IMR-90 (cell line): ENCODE data around the gene CPLX4. TPM values are rescaled to one million over a fixed set of nuclear protein-coding genes. Genes with fewer than 3 reads are reported as not detected.

Source experiments
- ATAC-seq: fragments of 200-7000 bp; cut with Tn5 transposase; 2 replicates; pipeline ENCODE4 v1.9.1; 2020; ENCODE audit warnings: low read depth, mild to moderate bottlenecking, moderate library complexity
- BruUV-seq: library from RNA; stranded (reverse); fragments of 400-500 nt; replicated peaks from 2 replicates; lab custom pipeline; 2021; lab: Mats Ljungman, UMichigan
- CTCF ChIA-PET: fragments of 300-600 bp; formaldehyde crosslinking; extraction: SDS; loops from one replicate; lab custom pipeline; 2021; ENCODE audit warnings: antibody characterized with exemption; lab: Yijun Ruan, JAX
- POLR2A ChIA-PET: fragments of 300-600 bp; sonication (Branson Sonifier 250); formaldehyde crosslinking; loops from one replicate; lab custom pipeline; 2022; ENCODE audit warnings: antibody characterized with exemption; ENCODE audit not compliant: unreplicated experiment; lab: Charles Lee
- DNase-seq: peaks from one replicate; pipeline ENCODE4 v3.0.0; 2013
- H2AFZ ChIP-seq: replicated peaks from 2 replicates; pipeline ENCODE3; 2013; ENCODE audit warnings: low read length, mild to moderate bottlenecking; ENCODE audit not compliant: poor library complexity
- H2AK5ac ChIP-seq: 2 replicates; pipeline ENCODE4 v1.6.1; 2013; ENCODE audit warnings: low read depth, low read length, inconsistent platforms
- H2AK9ac ChIP-seq: replicated peaks from 2 replicates; pipeline ENCODE3; 2013; ENCODE audit warnings: mild to moderate bottlenecking, low read depth, low read length, moderate library complexity; ENCODE audit not compliant: poor library complexity
- H2BK120ac ChIP-seq: 2 replicates; pipeline ENCODE4 v1.6.1; 2013; ENCODE audit warnings: low read depth, low read length, inconsistent platforms
- H2BK15ac ChIP-seq: 3 replicates; pipeline ENCODE4 v1.6.1; 2013; ENCODE audit warnings: low read depth, low read length, inconsistent platforms
- H2BK20ac ChIP-seq: 2 replicates; pipeline ENCODE4 v1.6.1; 2013; ENCODE audit warnings: low read depth, mild to moderate bottlenecking, inconsistent platforms, low read length, moderate library complexity
- H2BK5ac ChIP-seq: 2 replicates; pipeline ENCODE4 v1.6.1; 2013; ENCODE audit warnings: mild to moderate bottlenecking, low read depth, low read length, inconsistent platforms; ENCODE audit not compliant: poor library complexity, severe bottlenecking
- H3K14ac ChIP-seq: replicated peaks from 2 replicates; pipeline ENCODE4 v1.6.1; 2013; ENCODE audit warnings: low read depth, low read length, inconsistent platforms
- H3K18ac ChIP-seq: 2 replicates; pipeline ENCODE4 v1.6.1; 2013; ENCODE audit warnings: low read depth, low read length, control low read depth
- H3K23ac ChIP-seq: 2 replicates; pipeline ENCODE4 v1.6.1; 2013; ENCODE audit warnings: low read depth, low read length, inconsistent platforms
- H3K27ac ChIP-seq: 2 replicates; pipeline ENCODE4 v1.5.1; 2013; ENCODE audit warnings: mild to moderate bottlenecking, control low read depth, low read length; ENCODE audit not compliant: insufficient read depth
- H3K27me3 ChIP-seq: 2 replicates; pipeline ENCODE4 v1.6.1; 2013; ENCODE audit warnings: low read length; ENCODE audit not compliant: control insufficient read depth, insufficient read depth
- H3K36me3 ChIP-seq: 2 replicates; pipeline ENCODE4 v1.6.1; 2013; ENCODE audit warnings: low read length, mixed read lengths; ENCODE audit not compliant: control insufficient read depth, insufficient read depth
- H3K4ac ChIP-seq: 2 replicates; pipeline ENCODE4 v1.6.1; 2013; ENCODE audit warnings: low read depth, low read length, inconsistent platforms
- H3K4me1 ChIP-seq: 2 replicates; pipeline ENCODE4 v1.6.1; 2013; ENCODE audit warnings: low read length, mixed read lengths; ENCODE audit not compliant: control insufficient read depth, insufficient read depth
- H3K4me2 ChIP-seq: 2 replicates; pipeline ENCODE4 v1.6.1; 2013; ENCODE audit warnings: low read depth, mild to moderate bottlenecking, control low read depth, low read length, moderate library complexity
- H3K4me3 ChIP-seq: 2 replicates; pipeline ENCODE4 v1.5.1; 2013; ENCODE audit warnings: low read depth, mild to moderate bottlenecking, control low read depth, low read length, moderate library complexity; ENCODE audit not compliant: insufficient read depth
- H3K56ac ChIP-seq: 2 replicates; pipeline ENCODE4 v1.6.1; 2013; ENCODE audit warnings: low read length, inconsistent platforms; ENCODE audit not compliant: insufficient read depth; ENCODE audit errors: extremely low read depth
- H3K79me1 ChIP-seq, 2 experiments: 2 replicates each; pipeline ENCODE4 v1.6.1; 2013; ENCODE audit warnings: low read length in 2 of 2, inconsistent platforms in 1 of 2, low read depth in 1 of 2
- H3K9ac ChIP-seq: 2 replicates; pipeline ENCODE4 v1.6.1; 2013; ENCODE audit warnings: low read depth, low read length, control low read depth
- H3K9me1 ChIP-seq: 2 replicates; pipeline ENCODE4 v1.6.1; 2013; ENCODE audit warnings: low read length, inconsistent platforms; ENCODE audit not compliant: insufficient read depth
- H3K9me3 ChIP-seq: 2 replicates; pipeline ENCODE4 v1.6.1; 2013; ENCODE audit warnings: low read length; ENCODE audit not compliant: control insufficient read depth, insufficient read depth
- H4K20me1 ChIP-seq: 2 replicates; pipeline ENCODE4 v1.6.1; 2013; ENCODE audit warnings: low read length, inconsistent platforms; ENCODE audit not compliant: insufficient read depth
- H4K5ac ChIP-seq: 2 replicates; pipeline ENCODE4 v1.6.1; 2013; ENCODE audit warnings: mild to moderate bottlenecking, low read depth, low read length, control low read depth
- H4K8ac ChIP-seq, 2 experiments: 2 replicates each; pipeline ENCODE4 v1.6.1; 2013; ENCODE audit warnings: low read depth in 2 of 2, low read length in 2 of 2, control low read depth in 1 of 2, inconsistent platforms in 1 of 2
- H4K91ac ChIP-seq: 2 replicates; pipeline ENCODE4 v1.6.1; 2013; ENCODE audit warnings: low read depth, low read length, inconsistent platforms; ENCODE audit not compliant: insufficient read depth
- BHLHE40 ChIP-seq: fragments of 150-350 bp; IDR thresholded peaks from 2 replicates; pipeline ENCODE4 v1.6.1; 2016; ENCODE audit warnings: mild to moderate bottlenecking, low read depth, low read length
- CEBPB ChIP-seq: IDR thresholded peaks from 2 replicates; pipeline ENCODE4 v1.6.1; 2012; ENCODE audit warnings: low read depth, low read length, improper control_type of control experiment
- CHD1 ChIP-seq: IDR thresholded peaks from 2 replicates; pipeline ENCODE4 v1.6.1; 2012; ENCODE audit warnings: low read depth, low read length, improper control_type of control experiment
- ELK1 ChIP-seq: fragments of 150-350 bp; IDR thresholded peaks from 2 replicates; pipeline ENCODE4 v1.6.1; 2016; ENCODE audit warnings: low read depth, mild to moderate bottlenecking, low read length, moderate library complexity, borderline replicate concordance
- FOS ChIP-seq: fragments of 150-350 bp; IDR thresholded peaks from 2 replicates; pipeline ENCODE4 v1.6.1; 2016; ENCODE audit warnings: low read depth, low read length
- MAFK ChIP-seq: IDR thresholded peaks from 2 replicates; pipeline ENCODE4 v1.6.1; 2012; ENCODE audit warnings: low read depth, low read length, improper control_type of control experiment
- MAZ ChIP-seq: IDR thresholded peaks from 2 replicates; pipeline ENCODE4 v1.6.1; 2012; ENCODE audit warnings: low read depth, mild to moderate bottlenecking, low read length, improper control_type of control experiment, moderate library complexity, borderline replicate concordance
- NFE2L2 ChIP-seq: fragments of 150-350 bp; IDR thresholded peaks from 2 replicates; pipeline ENCODE4 v1.6.1; 2016; ENCODE audit warnings: low read depth, mild to moderate bottlenecking, low read length
- POLR2A ChIP-seq: IDR thresholded peaks from 2 replicates; pipeline ENCODE4 v1.6.1; 2012; ENCODE audit warnings: mild to moderate bottlenecking, low read depth, low read length
- RAD21 ChIP-seq: IDR thresholded peaks from 2 replicates; pipeline ENCODE4 v1.6.1; 2012; ENCODE audit warnings: low read length, improper control_type of control experiment
- RCOR1 ChIP-seq: IDR thresholded peaks from 2 replicates; pipeline ENCODE4 v1.6.1; 2012; ENCODE audit warnings: mild to moderate bottlenecking, low read length, improper control_type of control experiment; ENCODE audit not compliant: insufficient replicate concordance
- RFX5 ChIP-seq: IDR thresholded peaks from 2 replicates; pipeline ENCODE4 v1.8.0; 2012; ENCODE audit warnings: low read depth, mild to moderate bottlenecking, low read length, moderate library complexity
- SMC3 ChIP-seq: fragments of 150-350 bp; IDR thresholded peaks from 2 replicates; pipeline ENCODE4 v1.6.1; 2016; ENCODE audit warnings: low read depth, mild to moderate bottlenecking, antibody characterized with exemption, low read length, moderate library complexity
- USF2 ChIP-seq: fragments of 150-350 bp; IDR thresholded peaks from 2 replicates; pipeline ENCODE4 v1.6.1; 2017; ENCODE audit warnings: mild to moderate bottlenecking, antibody characterized with exemption, low read length, low read depth
- WGBS, 2 experiments: methylation state at CpG; one replicate each; pipeline versions ENCODE4 v1.1.5 to v1.1.7; 2013; ENCODE audit warnings: missing lambda C conversion rate in 2 of 2; ENCODE audit not compliant: insufficient read length in 1 of 2; ENCODE audit errors: extremely low coverage in 2 of 2; 5-methylcytosine and 5-hydroxymethylcytosine counted together
- dilution Hi-C: fragments of 300-500 bp; cut with HindIII; formaldehyde crosslinking; loops from one replicate; pipeline ENCODE4 v1.14.3; 2018; ENCODE audit warnings: low sequenced_read_pairs; ENCODE audit not compliant: unreplicated experiment
- in situ Hi-C: fragments of 300-500 bp; cut with MboI; formaldehyde crosslinking; loops from 3 replicates; pipeline ENCODE4 v1.14.3; 2019; ENCODE audit warnings: low sequenced_read_pairs, inconsistent platforms, mixed read lengths
- intact Hi-C: fragments of 100-400 bp; cut with micrococcal nuclease; formaldehyde crosslinking; loops from 2 replicates; pipeline ENCODE4 v1.10.0; 2022
- polyA plus RNA-seq, 3 experiments: library from polyadenylated mRNA; depleted of rRNA; stranded (reverse); fragments of >200 nt; gene quantifications; 2 replicates each; pipeline ENCODE4 v1.2.3, GENCODE V29; 2012; ENCODE audit warnings: low replicate concordance in 1 of 3
- total RNA-seq: library from RNA; depleted of rRNA; stranded (reverse); fragments of >200 nt; gene quantifications from 2 replicates; pipeline ENCODE4 v1.2.3, GENCODE V29; 2012
- TF ChIP-seq, protein P1 (sequence below): conservative IDR thresholded peaks from 2 replicates; pipeline ENCODE4 v1.5.1; 2012; ENCODE audit warnings: mild to moderate bottlenecking, low read depth, low read length, improper control_type of control experiment

Gene CPLX4
- total and polyA plus RNA-seq, 2 of the 4 experiments (the other 2 are of a cell fraction), result not detected

- Histone ChIP-seq H4K91ac (no peak overlapping the region), H2AK5ac (no peak overlapping the region), H3K9me3 (no peaks in the 10 kb centered on the region), H2BK20ac (no peak overlapping the region), H2AFZ (no peak overlapping the region), H3K9ac (no peak overlapping the region), H2BK120ac (no peak overlapping the region), H3K23ac (no peak overlapping the region), H3K4me2 (no peak overlapping the region), H3K14ac (no peak overlapping the region), H4K8ac (no peak overlapping the region), H2BK15ac (no peak overlapping the region), H2AK9ac (no peak overlapping the region), H3K36me3 (no peaks in the 10 kb centered on the region), H3K18ac (no peak overlapping the region), H3K4me3 (no peak overlapping the region), H3K79me1 (no peaks in the 10 kb centered on the region), H4K20me1 (no peaks in the 10 kb centered on the region), H3K4me1 (peaks cover 2% of the 10 kb centered on the region; the same call in 1 of the 2 replicates), H3K4ac (no peak overlapping the region), H2BK5ac (no peak overlapping the region), H3K56ac (no peak overlapping the region), H3K27ac (no peak overlapping the region), H3K9me1 (no peaks in the 10 kb centered on the region), H3K27me3 (peaks cover 58% of the 10 kb centered on the region), H4K5ac (no peak overlapping the region)
- ChIA-PET POLR2A (no interaction called here), CTCF (interaction anchor here (2.0 kb wide), 1 partner anchor 91 kb away, joined by 6 read pairs; no protein-coding TSS in a partner anchor)
- 47% methylated on average over 3 of the region's 7 CpGs; no CpG with 5 or more reads in 1 of the 2 experiments for WGBS, 2 experiments
- intact Hi-C loops (no loop called here), dilution Hi-C loops (no loop called here), in situ Hi-C loops (no loop called here)
- BruUV-seq, result no TSS peak
- DNase-seq (peak; percentile 27), ATAC-seq (no peak)
- TF ChIP-seq CHD1 (no peak), NFE2L2 (no peak), MAFK (no peak), FOS (no peak), RCOR1 (no peak), CEBPB (no peak), MAZ (no peak), RFX5 (no peak), ELK1 (no peak), SMC3 (no peak), USF2 (no peak), POLR2A (no peak), RAD21 (no peak), BHLHE40 (no peak)
- TF ChIP-seq, protein P1, sequence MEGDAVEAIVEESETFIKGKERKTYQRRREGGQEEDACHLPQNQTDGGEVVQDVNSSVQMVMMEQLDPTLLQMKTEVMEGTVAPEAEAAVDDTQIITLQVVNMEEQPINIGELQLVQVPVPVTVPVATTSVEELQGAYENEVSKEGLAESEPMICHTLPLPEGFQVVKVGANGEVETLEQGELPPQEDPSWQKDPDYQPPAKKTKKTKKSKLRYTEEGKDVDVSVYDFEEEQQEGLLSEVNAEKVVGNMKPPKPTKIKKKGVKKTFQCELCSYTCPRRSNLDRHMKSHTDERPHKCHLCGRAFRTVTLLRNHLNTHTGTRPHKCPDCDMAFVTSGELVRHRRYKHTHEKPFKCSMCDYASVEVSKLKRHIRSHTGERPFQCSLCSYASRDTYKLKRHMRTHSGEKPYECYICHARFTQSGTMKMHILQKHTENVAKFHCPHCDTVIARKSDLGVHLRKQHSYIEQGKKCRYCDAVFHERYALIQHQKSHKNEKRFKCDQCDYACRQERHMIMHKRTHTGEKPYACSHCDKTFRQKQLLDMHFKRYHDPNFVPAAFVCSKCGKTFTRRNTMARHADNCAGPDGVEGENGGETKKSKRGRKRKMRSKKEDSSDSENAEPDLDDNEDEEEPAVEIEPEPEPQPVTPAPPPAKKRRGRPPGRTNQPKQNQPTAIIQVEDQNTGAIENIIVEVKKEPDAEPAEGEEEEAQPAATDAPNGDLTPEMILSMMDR, result no peak
Observed at GRCh38 chr18:59311631-59312030, 6.8 kb downstream of the CPLX4 start.
